NCI-H460 (cell line): ENCODE measurements around the gene RIIAD1. TPM values are rescaled to one million over a fixed set of nuclear protein-coding genes. Genes with fewer than 3 reads are reported as not detected.
A peak's percentile ranks its signal among the peaks of the same experiment; 100 is the strongest.
"Not testable (repeated sequence)": the region's sequence is repeated elsewhere in the genome, so short reads cannot be mapped to it uniquely, and the experiment has no call there.

Experiments
- DNase-seq: peaks from one replicate; pipeline ENCODE4 v3.0.0-alpha.2; 2016; ENCODE audit warnings: low read depth; ENCODE audit errors: extremely low read depth
- total RNA-seq: library from RNA; depleted of rRNA; stranded (reverse); fragments of >200 nt; shearing (Covaris generic); gene quantifications from 2 replicates; pipeline ENCODE4 v1.2.3, GENCODE V29; 2014

RIIAD1 gene
- total RNA-seq, 1 experiment from 2014 or later, result not detected

GRCh38 chr1:151729966-151730291 lies 8.6 kb downstream of the RIIAD1 start:
- DNase-seq, result no peak

GRCh38 chr1:151733126-151733525 lies 11.8 kb downstream of the RIIAD1 start:
- DNase-seq, result no peak

- not testable (repeated sequence) for DNase-seq
These were observed 12.7 kb downstream of the RIIAD1 start for GRCh38 chr1:151733995-151734394.

GRCh38 chr1:151737026-151737425 lies 15.7 kb downstream of the RIIAD1 start:
- DNase-seq, result no peak

GRCh38 chr1:151737479-151737878 lies 16.2 kb downstream of the RIIAD1 start:
- DNase-seq, result no peak

GRCh38 chr1:151739590-151740355 lies 18.5 kb downstream of the RIIAD1 start:
- DNase-seq, result no peak

- no peak for DNase-seq
These were observed 20.2 kb downstream of the RIIAD1 start for GRCh38 chr1:151741516-151741915.

GRCh38 chr1:151756291-151756690 lies 35.0 kb downstream of the RIIAD1 start:
- DNase-seq, result no peak

GRCh38 chr1:151759241-151759640 lies 37.9 kb downstream of the RIIAD1 start:
- DNase-seq, result no peak

- no peak for DNase-seq
These were observed 39.5 kb downstream of the RIIAD1 start for GRCh38 chr1:151760597-151761385.

GRCh38 chr1:151762941-151763921 lies 41.9 kb downstream of the RIIAD1 start, which contains the start of gene MRPL9:
MRPL9 (minus strand) TSS chr1:151763496; CDS start chr1:151763479, 17 bp downstream.
- DNase-seq, result peak; percentile 73

- DNase-seq, result no peak
These were observed 42.7 kb downstream of the RIIAD1 start for GRCh38 chr1:151763990-151764389.

- not testable (repeated sequence) for DNase-seq
These were observed 47.2 kb downstream of the RIIAD1 start for GRCh38 chr1:151768351-151769066.

GRCh38 chr1:151769270-151769669 lies 47.9 kb downstream of the RIIAD1 start:
- not testable (repeated sequence) for DNase-seq

GRCh38 chr1:151773702-151774101 lies 52.4 kb downstream of the RIIAD1 start:
- DNase-seq, result no peak

GRCh38 chr1:151774256-151774922 lies 53.1 kb downstream of the RIIAD1 start:
- DNase-seq, result no peak

- no peak for DNase-seq
These were observed 54.8 kb downstream of the RIIAD1 start for GRCh38 chr1:151775894-151776664.

- DNase-seq, result no peak
These were observed 55.3 kb downstream of the RIIAD1 start for GRCh38 chr1:151776665-151777062.

- no peak for DNase-seq
These were observed 56.0 kb downstream of the RIIAD1 start for GRCh38 chr1:151777317-151777716.
